GM12801 (cell line): ENCODE measurements around the gene PLAAT4.

Source experiments
- CTCF ChIP-seq: IDR thresholded peaks from one replicate; pipeline ENCODE4 v1.5.1; 2011; ENCODE audit warnings: control low read depth; ENCODE audit not compliant: insufficient read length; ENCODE audit errors: extremely low read depth

Gene PLAAT4, protein sequence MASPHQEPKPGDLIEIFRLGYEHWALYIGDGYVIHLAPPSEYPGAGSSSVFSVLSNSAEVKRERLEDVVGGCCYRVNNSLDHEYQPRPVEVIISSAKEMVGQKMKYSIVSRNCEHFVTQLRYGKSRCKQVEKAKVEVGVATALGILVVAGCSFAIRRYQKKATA

DNA sequence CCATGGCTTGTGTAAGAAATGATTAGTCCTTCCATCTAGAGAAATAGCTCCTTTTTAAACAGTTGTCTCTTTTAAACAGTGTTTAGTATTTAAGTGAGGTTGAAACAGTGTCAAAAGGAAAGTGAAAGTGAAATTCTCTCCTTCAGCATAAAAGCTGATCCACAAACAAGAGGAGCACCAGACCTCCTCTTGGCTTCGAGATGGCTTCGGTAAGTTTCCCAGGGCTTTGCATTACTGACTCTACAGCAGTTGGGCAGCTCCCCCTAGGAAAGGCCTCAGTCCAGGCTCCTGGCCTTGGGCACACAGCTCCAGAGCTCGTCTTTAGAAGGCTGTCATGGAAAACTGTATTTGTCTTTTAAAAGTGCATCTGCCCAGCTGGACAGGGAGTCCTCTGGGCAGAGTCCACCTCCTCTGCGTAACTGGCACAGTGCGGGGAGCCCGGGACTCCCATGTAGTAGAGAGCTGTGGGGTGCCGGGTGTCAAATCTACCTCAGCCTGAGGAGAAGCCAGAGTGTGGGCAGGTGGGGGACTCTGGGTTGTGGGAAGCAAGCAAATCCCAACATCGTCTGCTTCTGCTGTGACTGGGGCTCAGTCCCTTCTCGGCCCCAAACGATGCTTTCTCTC, at the start of gene PLAAT4:
TSS of gene PLAAT4 (plus strand) at position 140 of the 624 bp plus-strand sequence. CDS start at position 201, 61 bp downstream.
- TF ChIP-seq CTCF = no peak

- TF ChIP-seq CTCF = no peak
Measured at GRCh38 chr11:63488789-63489188, 47.8 kb upstream of the PLAAT4 start.

GRCh38 chr11:63489879-63490278, 46.7 kb upstream of the PLAAT4 start:
- TF ChIP-seq CTCF = no peak

DNA sequence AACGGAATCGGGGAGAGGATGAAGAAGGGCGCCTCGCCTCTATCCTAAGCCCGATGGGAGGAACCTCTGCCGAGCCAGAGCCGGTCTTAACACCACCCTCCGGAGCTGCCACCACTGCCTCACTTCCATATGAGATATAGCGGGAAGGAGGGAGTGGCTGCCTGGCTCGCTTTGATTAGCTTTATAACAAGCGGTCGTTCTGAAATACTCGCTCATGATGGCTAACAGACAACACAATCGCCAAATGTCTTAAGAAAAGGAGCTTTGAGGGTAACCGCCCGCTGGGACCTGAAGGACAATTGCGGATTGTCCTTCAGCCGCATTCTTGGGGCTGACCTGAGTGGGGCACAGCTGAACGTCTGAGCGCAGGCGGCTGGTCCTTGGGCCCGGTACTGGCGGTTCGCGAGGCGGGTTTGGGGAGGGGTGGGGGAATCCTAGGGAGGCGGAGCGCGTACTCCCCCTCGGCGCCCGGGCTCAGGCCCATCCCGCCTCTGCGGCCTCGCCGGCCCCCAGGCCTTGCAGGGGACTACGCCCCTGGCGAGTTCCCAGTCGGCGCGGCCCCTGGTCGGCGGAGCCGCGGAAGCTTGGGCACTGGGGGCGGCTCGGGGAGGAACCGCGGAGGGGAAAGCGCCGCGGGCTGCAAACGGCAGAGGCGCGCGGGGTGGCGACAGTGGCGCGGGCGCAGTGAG, 45.9 kb upstream of the PLAAT4 start, which contains the start of gene PLAAT5:
TSS of gene PLAAT5 (minus strand) at position 617 of the 689 bp plus-strand sequence. CDS start at position 484, 133 bp downstream.
- no peak for TF ChIP-seq CTCF

- no peak for TF ChIP-seq CTCF
Measured at GRCh38 chr11:63491240-63491587, 45.4 kb upstream of the PLAAT4 start.

- TF ChIP-seq CTCF = no peak
Measured at GRCh38 chr11:63491636-63492372, 44.8 kb upstream of the PLAAT4 start.

DNA sequence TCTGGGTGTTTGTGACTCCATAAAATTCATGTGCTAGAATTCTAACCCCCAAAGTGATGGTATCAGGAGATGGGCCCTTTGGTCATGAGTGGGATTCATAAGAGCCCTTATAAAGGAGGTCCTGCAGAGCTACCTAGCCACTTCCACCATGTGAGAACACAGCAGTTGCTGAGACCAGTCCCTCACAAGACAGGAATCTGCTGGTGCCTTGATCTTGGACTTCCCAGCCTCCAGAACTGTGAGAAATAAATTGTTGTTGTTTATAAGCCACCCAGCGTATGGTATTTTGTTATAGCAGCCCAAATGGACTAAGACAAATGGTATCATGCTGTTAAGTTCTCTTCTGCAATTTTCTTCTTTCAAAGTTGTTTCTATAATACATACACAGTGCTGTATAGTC, 44.2 kb upstream of the PLAAT4 start:
- no peak for TF ChIP-seq CTCF
